ENCODE data around the gene GAST.

The GAST gene

DNA sequence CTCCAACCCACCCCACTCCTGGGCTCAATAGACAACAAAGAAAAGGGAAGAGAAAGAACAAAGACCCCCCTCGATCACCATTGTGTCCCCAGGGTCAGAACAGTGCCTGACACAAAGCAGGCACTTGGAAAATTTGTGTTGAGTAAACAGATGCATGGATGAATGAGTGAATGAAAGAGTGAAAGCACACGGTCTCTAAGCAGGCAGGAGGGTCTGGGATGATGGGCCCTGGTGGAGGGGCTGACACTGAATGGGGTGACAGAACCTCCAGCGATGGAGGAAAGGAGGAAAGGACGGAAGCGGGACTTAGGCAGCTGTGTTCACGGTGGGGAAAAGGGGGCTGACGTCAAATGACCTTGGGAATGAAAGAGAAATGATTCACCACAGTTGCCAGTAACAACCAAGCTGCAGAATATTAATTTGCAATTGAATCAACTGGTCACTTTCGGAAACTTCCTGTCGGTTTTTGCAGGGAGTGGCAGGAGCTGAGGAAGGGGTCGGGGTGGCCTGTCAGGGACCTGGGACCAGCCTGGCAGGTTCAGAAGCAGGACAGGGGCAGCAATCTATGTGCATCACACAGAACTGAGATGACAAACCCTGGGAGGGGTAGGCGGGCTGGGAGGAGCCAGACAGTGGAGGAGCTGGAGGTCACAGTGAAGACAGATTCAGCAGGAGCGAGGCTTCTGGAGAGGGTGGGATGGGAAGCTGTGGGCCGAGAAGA lies 6.7 kb upstream of the GAST start:
- no peak overlapping the region for H3K27ac ChIP-seq
- DNase-seq (ENCODE audit: low read depth, low spot score) = no peak

DNA sequence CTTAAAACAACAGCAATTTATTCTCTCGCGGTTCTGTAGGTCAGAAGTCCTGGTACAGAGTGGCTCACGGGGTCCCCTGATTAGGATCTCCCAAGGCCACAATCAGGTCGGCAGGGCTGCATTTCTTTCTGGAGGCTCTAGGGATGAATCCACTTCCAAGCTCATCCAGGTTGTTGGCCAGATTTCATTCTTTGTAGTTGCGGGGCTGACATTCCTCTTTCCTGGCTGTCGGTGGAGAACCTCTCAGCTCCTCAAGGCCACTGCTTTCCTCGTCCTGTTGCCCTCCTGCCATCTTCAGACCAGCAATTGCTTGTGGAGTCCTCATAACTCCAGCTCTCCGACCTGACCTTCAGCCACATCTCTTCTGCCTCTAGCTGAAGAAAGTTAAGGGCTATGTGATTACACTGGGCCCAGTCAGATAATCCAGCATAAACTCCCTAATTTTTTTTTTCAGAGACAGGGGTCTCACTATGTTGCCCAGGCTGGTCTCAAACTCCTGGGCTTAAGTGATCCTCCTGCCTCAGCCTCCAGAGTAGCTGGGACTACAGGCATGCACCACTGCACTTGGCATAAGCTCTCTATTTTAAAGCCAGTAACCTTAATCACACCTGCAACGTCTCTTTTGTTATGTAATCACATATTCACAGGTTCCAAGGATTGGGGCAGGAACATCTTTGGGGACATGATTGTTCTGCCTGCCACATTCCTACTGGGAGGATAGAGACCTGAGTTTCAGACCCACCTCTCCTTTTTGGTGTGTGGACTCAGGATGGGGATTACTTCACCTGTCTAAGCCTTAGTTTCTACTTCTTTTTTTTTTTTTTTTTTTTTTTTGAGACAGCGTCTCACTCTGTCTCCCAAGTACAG lies 4.1 kb upstream of the GAST start:
- H3K27ac ChIP-seq = no peak overlapping the region
- DNase-seq (ENCODE audit: low read depth, low spot score) = no peak

DNA sequence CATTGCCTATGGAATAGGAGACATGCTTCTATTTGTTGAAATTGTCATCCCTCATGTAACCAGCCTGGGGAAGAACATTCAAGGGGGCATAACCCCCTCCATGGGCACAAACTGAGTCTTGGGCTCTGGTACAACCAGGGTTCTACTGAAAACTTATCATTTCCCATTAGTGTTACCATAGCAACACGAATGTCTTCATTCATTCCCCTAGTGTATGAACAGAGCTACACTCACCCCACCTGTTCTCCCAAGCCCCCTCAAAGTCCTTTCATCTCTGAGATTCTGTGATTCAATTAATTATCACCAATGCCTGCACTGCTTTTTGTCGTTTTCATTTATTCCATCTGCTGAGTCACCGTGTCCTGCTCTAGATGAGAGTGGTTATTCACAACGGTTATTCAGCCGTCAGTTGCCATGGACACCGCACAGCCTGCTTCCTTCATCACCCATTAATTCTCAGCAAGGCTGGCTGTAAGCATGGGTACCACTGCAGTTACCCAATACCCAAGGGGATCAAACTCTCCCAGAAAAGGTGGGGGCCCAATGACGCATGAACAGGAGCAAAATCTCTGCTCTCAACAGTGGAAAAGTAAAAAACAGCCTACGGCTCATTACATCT lies 1.6 kb upstream of the GAST start:
- DNase-seq (ENCODE audit: low read depth, low spot score) = no peak
- no peak overlapping the region for H3K27ac ChIP-seq

DNA sequence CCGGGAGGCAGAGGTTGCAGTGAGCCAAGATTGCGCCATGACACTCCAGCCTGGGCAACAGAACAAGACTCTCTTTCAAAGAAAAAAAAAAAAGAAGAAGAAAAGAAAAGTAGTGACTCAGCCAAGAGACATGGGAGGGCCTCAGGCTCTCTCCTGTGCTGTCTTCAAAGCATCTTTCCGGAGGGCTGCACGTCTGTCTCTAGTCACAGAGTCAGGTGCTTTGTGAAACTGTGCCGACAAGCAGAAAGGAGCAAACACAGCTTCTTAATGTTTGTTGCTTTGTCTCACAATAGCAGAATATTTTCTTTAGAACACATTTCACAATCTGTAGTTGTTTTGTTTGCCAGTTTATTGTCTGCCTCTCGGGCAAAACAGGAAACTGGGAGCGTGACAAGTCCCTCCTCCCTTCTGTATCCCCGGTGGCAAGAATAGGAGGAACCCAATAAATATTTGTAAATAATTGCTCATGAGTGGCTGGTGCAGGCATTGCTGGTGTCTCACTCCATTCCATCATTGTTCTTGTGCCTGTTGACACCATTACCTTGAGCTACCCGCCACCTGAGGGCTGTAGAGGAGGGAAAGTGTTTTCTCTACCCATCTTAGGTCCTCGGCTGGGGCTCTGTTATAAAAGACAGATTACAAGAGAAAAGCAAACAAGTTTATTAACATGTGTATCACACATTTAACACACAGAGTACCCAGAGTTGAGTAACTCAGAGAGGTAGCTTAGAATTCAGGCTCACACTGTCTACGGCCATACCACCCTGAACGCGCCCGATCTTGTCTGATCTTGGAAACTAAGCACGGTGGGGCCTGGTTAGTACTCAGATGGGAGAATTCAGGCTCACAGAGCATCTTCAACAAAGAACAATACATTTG lies 5.5 kb downstream of the GAST start:
- DNase-seq (ENCODE audit: low read depth, low spot score) = peak; percentile 78
- H3K27ac ChIP-seq = peak overlapping the region; percentile 85

DNA sequence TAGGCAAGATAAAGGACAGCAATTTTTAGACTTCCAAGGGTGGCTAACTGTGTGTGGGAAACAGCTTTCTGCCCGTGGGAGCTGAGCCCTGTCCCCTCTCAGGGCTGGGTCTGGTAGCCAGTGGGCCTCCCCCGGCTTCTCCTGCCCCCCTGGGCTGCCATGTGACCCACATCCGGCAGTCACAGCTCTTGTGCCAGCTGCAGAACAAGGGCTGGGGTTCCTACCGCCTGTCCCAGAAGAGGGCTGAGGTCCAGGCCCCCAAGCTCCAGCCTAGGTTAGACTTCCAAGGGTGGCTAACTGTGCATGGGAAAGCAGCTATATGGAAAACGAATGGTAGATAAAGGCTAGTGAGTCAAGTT lies 6.1 kb downstream of the GAST start:
- no peak for DNase-seq (ENCODE audit: low read depth, low spot score)
- peak overlapping the region; percentile 85 for H3K27ac ChIP-seq

DNA sequence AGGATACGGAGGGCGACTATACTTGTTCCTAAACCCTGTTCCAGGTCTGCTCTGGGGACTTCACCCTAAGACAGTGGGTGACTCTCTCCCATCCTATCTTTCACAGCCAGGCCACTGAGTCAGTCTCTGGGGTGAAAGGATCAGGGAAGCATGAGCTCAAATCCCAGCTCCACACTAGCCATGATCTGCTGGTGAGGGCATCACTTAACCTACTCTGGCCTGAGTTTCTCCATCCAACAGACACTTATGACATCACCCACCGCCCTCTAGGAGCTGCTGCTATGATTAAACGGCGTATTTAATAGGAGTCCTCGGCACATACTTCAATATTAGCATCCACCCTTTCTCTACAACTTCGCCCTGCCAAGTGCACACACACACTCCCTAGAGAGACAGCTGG lies 10.1 kb downstream of the GAST start:
- DNase-seq (ENCODE audit: low read depth, low spot score) = no peak
- H3K27ac ChIP-seq = no peak overlapping the region

DNA sequence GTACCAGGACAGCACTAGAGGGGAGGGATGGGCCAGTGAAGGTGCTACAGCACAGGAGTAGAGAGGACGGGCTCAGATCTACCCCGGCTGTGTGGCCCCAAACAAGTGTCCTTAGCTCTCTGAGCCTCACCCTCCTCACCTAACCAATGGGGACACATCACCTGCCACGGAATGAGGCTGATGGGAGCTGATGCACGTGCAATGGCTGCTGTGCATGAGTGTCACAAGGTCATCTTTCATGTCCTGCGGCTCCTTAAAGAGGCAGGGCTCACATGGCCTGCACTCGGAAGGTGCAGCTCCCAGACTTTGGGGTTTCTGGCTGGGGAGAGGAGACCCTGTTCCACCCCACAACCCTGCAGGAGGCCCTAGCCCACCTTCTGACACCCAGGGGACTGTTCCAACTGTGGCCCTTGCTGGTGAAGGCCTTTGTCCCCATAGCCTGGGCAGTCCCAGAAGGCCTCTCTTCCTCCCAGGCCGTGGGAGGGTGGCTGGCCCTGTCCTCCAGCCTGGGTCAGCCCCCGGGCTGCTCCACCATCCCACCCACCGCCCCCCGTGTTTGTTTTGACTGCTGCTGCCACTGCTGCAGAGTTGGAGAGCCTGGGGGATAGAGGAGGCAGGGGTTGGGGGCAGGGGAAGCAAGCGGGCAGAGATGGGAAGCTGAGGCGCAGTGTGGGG lies 11.8 kb downstream of the GAST start:
- no peak overlapping the region for H3K27ac ChIP-seq
- DNase-seq (ENCODE audit: low read depth, low spot score) = no peak

DNA sequence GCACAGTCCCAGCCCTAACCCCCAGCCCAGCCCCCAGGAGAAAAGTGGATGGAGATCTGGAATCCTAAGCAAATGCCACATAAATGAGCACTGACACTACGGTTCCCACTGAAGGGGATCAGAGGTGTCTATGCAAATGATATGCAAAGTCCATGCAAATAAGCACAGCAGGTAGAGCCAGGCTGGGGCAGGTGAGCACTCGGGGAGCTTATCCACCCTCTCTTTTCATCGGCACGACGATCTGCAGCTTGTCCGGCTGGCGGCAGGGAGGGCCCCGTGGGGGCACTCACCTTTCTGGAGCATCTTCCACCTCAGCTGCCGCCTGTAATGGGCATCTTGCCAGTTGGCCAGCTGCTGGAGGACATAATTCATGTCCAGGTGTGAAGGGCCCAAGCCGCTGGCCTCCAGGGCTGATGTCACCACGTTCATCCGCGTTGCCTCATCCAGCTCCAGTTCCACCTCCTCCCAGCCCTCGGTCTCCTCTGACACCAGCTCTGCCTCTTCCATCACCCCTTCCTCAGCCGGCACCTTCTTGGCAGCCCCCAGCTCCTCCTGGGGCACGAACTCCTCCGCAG lies 12.4 kb downstream of the GAST start:
- no peak for DNase-seq (ENCODE audit: low read depth, low spot score)
- H3K27ac ChIP-seq = no peak overlapping the region

DNA sequence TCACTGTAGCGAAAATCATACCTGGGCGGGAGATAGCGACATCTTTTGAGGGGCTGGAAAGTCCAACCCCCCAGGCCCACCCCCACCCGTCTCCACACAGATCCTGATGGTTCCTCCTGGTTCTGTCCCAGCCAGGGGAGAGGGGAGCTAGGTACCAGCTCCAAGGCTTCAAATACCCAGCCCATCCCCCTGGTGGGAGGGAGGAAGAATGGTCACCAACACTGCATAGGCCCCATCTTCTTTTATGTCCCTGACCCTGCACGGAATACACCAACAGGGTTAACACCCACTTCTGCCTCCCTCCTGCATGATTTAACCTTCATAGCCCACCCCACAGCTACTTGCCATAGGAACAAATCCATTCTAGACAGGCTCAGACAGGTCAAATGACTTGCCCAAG lies 13.0 kb downstream of the GAST start:
- no peak overlapping the region for H3K27ac ChIP-seq
- no peak for DNase-seq (ENCODE audit: low read depth, low spot score)

DNA sequence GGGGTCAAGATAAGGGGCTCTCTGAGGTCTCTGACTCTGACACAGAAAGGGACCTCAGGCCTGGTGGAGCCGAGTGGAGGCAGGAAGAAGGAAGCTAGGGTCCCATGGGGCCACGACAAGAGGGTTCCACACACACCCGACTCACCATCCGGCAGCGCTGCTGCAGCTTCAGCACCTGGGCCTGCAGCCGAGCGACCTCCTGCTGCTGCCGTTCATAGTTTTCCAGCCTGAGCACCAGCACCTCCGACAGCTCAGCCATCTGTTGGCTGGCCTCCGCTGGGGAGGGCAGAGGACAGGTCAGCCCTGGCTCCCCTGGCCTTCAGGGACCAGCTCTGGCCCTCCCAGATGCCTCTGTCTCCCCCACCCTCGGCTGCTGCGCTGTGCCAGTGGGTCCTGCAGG lies 15.9 kb downstream of the GAST start:
- no peak overlapping the region for H3K27ac ChIP-seq

DNA sequence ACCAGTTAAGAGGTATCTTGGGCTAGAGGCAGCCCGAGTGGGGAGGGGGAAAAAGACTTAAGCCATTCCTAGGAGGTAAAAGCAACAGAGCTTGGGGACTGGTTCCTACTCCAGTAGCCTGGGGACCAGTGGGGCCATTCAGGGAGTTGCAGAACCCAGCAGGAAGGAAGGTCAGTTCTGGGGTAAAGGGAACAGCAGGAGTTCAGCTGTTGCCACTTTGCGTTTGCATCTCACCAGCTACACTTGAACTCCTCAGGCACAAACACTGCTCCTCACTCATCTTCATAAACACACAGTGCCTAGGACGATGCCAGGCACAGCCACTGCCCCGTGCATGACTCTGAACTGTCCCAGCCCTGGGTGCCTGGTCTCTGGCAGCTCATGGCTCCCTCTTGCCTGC lies 18.3 kb downstream of the GAST start:
- no peak for DNase-seq (ENCODE audit: low read depth, low spot score)
- no peak overlapping the region for H3K27ac ChIP-seq

More for the DNA sequence above, 15.9 kb downstream of the GAST start:
- no peak for DNase-seq (ENCODE audit: low read depth, low spot score)

DNA sequence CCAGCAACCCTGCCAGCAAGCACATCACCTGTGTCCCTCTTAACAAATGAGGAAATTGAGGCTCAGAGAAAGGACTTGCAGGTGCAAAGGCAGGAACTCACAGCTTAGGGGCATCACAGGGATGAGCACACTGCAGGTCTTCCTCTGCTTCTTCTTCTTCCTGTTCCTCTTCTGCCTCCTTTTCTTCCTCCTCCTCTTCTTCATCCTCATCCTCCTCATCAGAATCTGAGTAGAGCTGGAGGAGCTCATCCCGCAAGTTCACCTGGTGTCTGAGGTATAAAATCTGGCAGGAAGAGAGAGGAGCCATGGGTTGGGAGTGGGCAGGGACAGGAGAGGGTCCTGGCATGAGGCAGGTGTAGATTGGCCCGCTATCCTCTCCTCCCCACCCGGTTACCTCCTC lies 19.7 kb downstream of the GAST start:
- no peak for DNase-seq (ENCODE audit: low read depth, low spot score)
- no peak overlapping the region for H3K27ac ChIP-seq

DNA sequence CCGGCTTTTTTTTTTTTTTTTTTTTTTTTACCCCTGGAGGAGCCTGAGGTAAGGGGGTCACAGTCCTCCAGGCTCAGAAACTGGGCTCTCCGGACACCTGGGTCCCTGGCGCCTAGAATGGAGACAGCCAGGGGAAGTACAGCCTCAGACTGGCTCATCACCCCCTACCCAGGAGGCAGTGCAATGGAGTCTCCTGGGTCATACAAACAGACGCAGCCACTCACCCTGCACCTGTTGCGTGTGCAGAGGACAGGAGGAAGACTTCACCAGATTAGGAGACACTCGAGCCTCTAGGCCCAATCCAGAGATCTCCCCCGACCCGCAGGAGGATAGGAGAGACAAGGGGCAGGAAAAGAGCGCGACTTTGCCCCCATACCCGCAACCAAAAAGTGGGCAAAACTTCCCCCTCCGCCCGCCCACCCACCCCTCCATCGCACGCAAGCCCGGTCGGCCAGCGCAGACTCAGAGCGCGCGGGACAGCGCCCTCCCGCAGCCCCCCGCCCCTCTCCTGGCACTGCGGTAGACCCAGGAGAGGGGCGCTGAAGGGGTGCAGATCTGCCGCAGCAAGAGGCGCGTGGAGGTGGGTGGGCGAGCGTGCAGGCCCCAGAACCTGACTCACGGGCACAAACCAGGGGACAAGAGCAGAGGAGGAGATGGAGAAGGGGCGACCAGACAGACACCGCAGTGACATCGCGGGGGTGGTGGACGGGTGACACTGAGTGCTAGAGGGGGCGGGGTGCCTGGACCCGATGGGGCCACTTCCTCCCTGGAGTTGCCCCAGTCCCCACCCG lies 21.4 kb downstream of the GAST start:
- DNase-seq (ENCODE audit: low read depth, low spot score) = no peak

DNA sequence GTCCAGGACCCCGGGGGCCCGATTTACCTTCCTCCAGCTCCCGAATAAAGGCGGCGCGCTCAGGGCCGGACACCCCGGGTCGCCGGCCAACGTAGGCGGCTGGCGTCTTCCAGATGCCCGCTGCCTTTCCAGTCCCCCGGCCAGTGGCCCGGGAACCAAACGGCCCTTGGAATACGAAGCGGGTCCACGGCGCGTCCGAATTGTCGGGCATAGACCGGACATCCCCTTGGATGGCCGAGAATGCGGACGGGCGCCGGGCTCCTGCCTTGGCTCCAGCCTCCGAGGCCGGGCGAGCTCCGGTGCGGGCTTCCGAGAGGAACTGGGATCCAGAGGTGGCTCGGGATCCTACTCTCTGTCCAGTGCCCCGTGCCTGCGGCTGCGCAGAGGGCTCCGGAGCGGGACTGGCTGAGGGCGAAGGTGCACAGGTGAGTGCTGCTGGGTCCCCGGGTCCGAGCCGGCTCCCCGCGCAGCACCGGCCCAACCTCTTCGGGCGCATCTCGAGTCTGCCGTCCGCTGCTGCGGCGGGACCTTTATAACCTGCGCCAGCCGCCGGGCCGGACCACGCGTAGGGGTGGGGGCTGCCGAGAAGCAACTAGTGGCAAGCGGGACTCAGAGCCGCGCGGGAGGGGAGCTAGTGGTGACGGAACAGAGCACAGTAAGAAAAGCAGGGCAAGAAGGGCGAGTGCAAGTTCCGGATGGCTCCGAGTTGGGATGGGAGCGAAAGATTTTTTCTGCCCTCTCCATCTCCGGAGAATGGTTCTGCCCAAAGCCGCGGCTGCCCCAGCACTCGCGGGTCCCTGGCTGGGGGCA lies 22.2 kb downstream of the GAST start, which contains the start of gene HAP1:
Gene HAP1 (minus strand): TSS at position 505 of the 810 bp plus-strand sequence. CDS start 9 bp downstream, at position 496.
- H3K27ac ChIP-seq = no peak within 1 kb of the TSS
- DNase-seq (ENCODE audit: low read depth, low spot score) = no peak

More for the DNA sequence above, 21.4 kb downstream of the GAST start:
- H3K27ac ChIP-seq = no peak overlapping the region

DNA sequence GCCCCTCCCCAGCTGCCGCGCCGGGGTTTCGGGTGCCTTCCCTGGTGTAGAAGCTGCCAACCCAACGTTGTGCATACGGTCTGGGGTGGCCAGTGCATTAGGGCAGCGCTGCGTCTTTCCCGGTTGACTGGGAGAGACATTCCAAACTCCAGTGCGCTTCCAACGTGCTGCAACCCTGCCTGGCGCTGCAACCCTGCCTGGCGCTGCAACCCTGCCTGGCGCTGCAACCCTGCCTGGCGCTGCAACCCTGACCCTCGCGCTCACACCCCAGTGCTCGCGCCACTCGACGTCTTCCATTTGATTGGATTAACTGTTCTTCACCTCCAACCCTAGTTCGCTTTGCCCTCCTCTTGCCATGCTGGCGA lies 22.8 kb downstream of the GAST start:
- H3K27ac ChIP-seq = no peak overlapping the region
- DNase-seq (ENCODE audit: low read depth, low spot score) = no peak

DNA sequence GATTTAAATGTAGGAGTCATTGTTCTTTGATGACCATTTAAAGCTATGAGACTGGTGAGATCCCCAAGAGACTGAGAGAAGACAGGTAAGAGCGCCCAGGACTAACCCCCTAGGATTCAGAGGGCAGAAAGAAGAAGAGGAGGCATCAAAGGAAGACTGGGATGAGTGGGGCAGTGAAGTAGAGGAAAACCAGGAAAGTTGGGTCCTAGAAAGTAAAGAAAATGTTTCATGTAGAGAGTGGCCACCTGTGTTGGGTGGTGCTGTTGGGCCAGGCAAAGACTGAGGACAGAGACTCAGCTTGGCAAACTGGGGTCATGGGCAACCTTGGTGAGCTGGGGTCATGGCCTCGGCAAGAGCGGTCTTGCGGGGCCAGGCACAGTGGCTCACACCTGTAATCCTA lies 23.6 kb downstream of the GAST start:
- DNase-seq (ENCODE audit: low read depth, low spot score) = no peak
- H3K27ac ChIP-seq = no peak overlapping the region

DNA sequence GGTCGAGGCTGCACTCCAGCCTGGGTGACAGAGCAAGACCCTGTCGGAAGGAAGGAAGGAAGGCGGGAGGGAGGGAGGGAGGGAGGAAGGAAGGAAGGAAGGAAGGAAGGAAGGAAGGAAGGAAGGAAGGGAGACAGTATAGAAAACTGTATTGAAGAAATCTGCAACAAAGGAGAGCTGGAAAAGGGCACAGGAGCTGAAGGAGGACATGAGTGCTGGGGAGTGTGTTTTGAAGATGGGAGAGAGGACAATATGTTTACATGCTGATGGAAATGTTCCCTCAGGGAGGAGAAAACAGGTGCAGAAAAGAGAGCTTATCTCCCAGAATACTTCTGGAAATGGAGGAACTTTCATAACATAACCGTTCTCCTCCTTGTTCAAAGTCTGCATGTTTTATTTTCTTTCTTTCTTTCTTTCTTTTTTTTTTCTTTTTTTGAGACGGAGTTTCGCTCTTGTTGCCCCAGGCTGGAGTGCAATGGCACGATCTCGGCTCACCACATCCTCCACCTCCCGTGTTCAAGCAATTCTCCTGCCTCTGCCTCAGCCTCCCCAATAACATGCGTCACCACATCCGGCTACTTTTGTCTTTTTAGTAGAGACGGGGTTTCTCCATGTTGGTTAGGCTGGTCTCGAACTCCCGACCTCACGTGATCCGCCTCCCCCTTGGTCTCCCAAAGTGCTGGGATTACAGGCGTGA lies 25.0 kb downstream of the GAST start:
- no peak overlapping the region for H3K27ac ChIP-seq
- DNase-seq (ENCODE audit: low read depth, low spot score) = no peak
